Testis (tissue), 2 donors: ENCODE measurements around the gene TMEM74B.

Experiments used
- POLR2A ChIP-seq: fragments of 450-650 bp; IDR thresholded peaks from one replicate; pipeline ENCODE4 v1.6.1; 2017; ENCODE audit warnings: antibody characterized with exemption, mild to moderate bottlenecking, moderate library complexity
- TF ChIP-seq, protein P1 (sequence below), 3 experiments: fragments of 450-650 bp in 2 of 3; fragments of 200-600 bp in 1 of 3; sonication (generic) in 1 of 3; IDR thresholded peaks; one replicate each; pipeline ENCODE4 v1.5.1; 2016 to 2019; ENCODE audit warnings: antibody characterized with exemption in 3 of 3, mild to moderate bottlenecking in 2 of 3, moderate library complexity in 1 of 3

DNA sequence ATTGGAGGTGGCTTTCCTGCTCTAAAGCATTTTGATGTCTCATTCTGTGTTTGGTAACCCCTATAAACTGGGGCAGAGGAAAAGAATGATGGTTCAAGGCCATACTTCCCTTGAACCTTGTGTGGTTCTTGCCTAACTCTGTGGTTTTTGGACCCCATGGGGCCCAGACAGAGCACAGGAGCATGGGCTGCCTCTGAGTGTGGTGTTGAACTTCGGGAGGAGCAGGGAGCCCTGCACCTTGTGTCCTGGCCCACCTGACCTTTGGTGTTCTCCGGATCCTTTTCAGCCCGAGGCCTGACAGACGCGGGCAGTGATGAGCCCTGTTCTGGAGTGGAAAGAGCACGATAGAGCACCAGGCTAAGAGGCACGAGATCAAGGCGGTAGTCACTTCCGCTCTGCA lies 18.8 kb downstream of the TMEM74B start:
- TF ChIP-seq, protein P1, sequence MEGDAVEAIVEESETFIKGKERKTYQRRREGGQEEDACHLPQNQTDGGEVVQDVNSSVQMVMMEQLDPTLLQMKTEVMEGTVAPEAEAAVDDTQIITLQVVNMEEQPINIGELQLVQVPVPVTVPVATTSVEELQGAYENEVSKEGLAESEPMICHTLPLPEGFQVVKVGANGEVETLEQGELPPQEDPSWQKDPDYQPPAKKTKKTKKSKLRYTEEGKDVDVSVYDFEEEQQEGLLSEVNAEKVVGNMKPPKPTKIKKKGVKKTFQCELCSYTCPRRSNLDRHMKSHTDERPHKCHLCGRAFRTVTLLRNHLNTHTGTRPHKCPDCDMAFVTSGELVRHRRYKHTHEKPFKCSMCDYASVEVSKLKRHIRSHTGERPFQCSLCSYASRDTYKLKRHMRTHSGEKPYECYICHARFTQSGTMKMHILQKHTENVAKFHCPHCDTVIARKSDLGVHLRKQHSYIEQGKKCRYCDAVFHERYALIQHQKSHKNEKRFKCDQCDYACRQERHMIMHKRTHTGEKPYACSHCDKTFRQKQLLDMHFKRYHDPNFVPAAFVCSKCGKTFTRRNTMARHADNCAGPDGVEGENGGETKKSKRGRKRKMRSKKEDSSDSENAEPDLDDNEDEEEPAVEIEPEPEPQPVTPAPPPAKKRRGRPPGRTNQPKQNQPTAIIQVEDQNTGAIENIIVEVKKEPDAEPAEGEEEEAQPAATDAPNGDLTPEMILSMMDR (IDR thresholded peaks at IDR 0.05), result no peak
- TF ChIP-seq POLR2A, result no peak
